HG03139 (cell line): ENCODE results near the gene CLMP.
"Not testable (repeated sequence)": the region's sequence is repeated elsewhere in the genome, so short reads cannot be mapped to it uniquely, and the experiment has no call there.

Experiments
- ATAC-seq: cut with Tn5 transposase; IDR thresholded peaks from one replicate; pipeline ENCODE4 v1.9.1; 2021; ENCODE audit not compliant: unreplicated experiment

CLMP gene

DNA sequence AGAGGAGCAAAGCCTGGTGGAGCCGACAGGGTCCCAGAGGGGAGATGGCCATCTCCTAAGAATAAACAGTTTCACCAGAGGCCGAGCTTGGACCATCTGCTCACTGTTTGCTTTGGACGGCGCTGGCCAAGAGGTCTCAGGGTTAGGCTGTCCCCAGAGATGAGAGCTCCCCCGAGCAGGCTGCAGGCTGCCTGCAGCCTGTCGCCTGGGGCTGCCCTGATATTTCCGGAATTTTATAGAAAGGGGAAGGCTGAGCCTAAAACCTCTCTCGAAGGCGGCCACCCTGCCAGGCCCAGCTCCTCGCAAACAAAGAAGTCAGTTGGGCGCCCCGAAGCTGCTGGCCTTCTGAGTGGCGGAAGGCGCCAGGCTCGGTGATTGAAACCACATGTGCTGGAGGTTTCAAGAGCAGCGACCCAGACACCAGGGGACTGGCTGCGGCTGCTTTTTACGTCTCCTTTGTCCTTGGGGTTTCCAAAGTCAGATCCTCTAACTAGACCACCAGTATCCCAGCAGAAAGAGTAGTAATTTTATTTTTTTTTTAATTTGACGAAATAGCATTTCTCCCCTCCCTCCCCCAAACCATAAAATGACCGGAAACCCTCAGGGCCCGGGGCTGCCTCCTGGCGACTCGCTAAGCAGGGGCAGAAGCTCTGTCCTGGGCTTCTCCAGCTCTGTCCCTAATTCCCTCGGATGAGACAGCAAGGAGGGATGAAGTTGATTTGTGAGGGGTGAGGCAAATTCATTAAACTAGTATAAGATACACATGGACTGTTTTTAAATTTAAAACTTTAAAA, 57.4 kb downstream of the CLMP start:
- no peak for ATAC-seq

DNA sequence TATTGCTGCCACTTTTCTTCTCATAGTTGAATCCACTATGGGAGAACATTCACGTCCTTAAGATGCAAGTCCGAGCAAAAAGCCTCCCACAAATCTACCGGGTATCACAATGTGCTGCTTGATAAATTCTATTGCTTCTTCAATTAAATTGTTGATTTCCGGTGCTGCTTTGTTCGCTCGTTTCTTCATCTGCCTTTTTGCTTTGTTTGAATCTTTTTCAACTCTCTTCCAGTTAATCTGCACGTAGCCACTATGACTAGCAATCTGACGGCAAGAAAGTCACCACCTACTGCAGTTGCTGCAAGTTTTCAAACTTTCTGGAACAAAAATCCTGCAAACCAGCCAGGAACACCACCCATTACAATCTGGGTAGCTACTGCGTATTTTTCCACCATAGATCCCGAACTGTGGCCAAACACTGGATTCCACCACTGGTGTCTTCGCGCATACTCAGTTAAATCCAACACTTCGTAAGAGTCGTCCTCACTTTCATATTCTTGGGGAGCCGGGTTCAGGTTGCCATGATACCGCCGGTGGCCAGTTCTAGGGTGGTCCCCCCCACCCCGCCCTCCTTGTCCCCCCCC, 59.1 kb downstream of the CLMP start:
- no peak for ATAC-seq

DNA sequence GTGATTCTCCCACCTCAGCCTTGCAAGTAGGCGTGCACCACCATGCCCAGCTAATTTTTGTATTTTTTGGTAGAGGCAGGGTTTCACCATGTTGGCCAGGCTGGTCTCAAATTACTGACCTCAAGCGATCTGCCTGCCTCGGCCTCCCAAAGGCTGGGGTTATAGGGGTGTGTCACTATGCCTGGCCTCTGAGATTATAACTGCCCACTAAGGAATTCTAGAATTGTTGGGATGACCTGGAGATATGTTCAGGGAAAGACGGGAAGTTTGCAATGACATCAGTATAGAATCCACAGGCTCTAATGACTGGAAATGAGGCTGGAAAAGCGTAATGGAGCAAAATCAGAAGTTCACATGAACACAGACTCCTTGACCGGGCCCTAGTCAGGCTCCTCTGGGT, 62.2 kb downstream of the CLMP start:
- no peak for ATAC-seq

DNA sequence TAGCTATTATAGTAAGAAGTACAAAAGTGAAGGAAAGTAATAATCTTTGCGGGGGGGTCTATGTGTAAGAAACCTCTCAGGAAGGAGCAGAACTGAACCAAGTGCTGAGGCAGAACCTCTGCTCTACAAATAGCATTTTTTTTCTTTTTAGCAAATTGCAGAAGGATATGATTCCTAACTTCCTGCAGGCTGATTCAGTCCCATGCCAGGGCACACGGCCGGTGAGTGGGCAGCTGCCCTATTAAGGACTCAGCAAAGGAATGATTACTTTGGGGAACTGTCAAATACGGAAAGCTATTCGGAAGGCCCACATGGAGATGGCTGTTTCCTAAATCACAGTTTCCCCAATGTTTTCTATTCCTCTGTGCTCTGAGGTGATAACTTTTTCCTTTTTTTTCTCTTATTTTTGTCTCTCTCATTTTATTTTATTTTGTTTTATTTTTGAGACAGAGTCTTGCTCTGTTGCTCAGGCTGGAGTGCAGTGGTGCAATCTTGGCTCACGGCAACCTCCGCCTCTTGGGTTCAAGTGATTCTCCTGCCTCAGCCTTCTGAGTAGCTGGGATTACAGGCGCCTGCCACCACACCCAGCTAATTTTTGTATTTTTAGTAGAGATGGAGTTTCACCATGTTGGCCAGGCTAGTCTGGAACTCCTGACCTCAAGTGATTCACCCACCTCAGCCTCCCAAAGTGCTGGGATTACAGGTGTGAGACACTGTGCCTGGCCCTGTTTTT, 62.8 kb downstream of the CLMP start:
- ATAC-seq, result not testable (repeated sequence)

DNA sequence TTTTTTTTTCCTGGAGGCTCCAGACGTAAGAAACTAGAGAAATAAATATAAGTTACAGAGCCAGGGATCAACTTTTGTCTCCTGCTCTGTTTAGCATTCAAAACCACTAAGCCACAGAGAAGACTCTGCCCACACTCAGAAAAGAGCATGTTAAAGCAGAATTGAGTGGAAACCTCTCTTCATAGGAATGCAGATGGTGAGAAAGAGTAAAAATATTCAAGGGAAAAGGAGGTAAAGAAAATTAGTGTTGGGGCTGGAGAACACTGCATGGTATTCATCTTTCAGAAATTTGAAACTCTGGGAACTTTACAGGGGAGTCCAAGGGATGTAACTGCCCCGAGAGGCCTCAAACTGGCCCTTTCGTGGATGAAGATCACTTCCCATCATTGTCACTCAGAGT, 65.1 kb downstream of the CLMP start:
- ATAC-seq, result no peak

DNA sequence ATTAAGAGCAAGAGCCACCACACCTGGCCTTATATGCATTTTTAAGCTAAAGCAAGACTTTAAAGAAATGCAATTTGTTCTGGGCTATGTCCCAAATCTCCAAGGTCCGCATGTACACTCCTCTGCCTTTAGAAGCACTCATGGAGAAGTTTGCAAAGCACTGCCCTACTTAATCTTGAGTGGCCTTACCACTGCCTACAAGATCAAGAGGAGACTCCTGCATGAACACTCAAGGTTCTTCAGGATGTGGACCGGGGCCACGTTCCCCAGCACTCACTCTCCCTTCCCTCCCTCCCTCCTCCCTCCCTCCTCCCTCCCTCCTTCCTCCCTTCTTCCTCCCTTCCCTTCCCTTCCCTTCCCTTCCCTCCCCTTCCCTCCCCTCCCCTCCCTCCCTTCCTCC, 69.9 kb downstream of the CLMP start:
- ATAC-seq, result no peak

DNA sequence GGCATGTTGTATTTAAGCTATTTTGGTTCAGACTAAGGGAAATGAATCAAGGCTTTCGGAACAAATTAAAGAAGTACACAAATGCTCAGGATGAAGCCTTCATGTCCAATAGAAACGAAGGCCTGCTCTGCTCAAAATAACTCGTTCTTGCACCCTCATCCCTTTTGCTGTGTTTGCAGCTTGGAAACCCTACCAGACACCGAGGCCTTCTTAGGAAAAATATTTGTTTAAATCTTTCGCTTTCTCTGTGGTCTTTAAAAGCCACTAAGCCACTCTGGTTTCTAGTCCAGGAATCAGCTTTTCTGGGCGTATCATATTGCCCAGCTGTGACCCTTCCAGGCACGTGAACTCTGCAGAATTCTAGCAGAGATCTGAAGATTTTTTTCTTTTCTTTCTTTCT, 72.2 kb downstream of the CLMP start:
- ATAC-seq, result no peak

DNA sequence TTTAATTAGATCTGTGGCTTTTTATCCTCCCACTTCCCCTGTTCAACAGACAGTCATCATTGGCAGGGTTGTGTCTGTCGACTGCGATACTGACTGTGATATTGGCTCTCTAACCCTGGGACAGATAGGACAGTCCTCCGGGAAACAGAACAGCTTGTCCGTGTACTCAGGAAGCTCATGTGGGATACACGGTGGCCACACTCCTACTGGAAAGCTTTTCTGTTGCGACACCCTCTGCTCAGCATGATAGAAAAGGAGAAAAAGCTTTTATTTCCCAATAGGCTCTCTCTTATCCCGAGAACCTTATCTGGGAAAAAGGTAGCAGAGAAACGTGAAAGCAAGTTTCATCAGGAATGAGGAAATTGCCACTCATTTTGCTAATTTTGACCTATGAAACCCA, 72.7 kb downstream of the CLMP start:
- no peak for ATAC-seq

DNA sequence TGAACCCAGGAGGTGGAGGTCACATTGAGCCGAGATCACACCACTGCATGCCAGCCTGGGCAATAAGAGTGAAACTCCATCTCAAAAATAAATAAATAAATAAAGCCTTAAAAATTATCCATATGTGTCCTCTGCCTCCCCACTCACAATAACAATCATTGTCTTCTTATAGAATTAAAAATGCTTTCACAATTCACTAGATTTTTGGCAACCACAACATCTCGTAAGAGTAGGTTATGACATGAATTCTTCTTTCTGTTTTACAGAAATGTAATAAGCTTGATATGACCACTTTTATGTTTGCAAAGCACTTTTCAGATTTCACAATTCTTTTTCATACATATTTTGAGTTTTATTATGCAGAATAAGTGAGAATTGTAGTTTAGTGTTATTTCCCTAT, 78.6 kb downstream of the CLMP start:
- ATAC-seq, result no peak

DNA sequence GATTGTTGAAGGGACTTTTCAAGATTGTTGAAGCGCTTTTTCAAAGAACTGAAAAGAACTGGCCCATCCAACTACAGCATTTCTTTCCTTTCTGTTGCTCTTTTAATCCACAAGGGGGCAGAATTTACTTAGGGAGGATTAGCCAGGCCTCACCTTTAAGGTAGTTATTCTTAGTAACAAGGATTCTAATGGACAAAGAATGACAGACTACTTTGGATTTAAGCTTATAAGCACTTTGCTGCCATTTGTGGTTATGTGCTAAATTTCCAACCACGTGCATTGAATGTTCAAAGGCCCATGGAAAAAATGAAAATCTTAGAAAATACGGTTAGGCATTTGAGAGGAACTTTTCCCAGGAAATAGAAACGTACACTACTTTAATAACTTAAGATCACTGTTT, 83.6 kb downstream of the CLMP start:
- no peak for ATAC-seq

DNA sequence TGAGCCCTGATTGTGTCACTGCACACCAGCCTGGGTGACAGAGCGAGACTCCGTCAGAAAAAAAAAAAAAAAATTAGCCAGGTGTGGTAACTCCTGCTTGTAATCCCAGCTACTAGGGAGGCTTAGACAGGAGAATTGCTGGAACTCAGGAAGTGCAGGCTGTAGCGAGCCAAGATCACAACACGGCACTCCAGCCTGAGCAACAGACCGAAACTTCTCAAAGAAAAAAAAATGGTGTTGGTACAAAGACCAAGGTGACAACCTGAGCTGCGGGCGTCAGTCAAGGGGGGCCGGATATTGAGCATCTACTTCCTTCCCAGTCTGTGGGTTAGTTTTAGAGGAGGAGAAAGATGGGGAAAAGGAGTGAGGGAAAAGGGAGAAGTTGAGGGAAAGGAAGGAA, 84.7 kb downstream of the CLMP start:
- ATAC-seq, result no peak

DNA sequence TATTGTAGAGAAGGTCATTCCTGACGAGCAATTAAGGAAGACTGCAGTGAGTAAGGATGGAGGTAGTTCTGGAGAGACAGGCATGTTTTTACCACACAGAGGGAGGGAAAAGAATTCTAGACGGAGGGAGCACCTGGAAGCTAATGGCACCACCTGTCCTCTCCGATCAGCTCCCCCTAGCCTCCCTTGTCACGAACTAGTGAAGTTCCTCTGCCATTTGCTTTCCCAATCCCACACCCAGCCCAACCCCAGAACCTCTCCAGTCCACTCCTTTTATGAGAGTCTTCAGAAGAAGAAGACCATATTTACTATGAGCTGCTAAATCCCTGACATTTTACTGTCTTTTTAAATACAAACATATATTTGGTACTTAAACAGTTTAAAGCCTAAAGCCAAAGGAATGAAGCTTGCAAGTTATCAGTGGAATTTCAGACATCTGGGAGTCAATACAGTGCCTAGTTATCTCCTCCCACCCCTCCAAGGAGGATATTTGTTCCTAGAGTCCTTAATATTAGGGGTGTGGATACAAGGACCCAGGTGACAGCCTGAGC, 87.0 kb downstream of the CLMP start:
- no peak for ATAC-seq

DNA sequence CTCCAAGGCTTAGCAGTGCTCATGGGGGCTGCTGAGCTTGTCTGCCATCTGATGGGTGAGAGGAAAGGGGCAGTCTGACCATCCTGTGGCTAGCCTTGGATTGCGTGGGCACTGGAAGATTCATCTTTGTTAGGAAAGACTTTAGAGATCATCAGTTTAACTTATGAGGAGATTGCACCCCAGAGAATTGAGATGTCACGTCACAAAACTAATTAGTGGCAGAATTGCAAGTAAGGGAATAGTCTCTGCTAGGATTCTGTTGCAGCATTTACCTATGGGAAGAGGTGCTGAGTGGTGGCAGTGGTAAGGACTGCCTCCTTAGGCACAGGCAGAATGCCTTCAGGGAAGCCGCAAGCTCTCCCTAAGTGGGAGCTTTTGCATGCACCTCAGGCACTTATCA, 90.4 kb downstream of the CLMP start:
- ATAC-seq, result no peak

DNA sequence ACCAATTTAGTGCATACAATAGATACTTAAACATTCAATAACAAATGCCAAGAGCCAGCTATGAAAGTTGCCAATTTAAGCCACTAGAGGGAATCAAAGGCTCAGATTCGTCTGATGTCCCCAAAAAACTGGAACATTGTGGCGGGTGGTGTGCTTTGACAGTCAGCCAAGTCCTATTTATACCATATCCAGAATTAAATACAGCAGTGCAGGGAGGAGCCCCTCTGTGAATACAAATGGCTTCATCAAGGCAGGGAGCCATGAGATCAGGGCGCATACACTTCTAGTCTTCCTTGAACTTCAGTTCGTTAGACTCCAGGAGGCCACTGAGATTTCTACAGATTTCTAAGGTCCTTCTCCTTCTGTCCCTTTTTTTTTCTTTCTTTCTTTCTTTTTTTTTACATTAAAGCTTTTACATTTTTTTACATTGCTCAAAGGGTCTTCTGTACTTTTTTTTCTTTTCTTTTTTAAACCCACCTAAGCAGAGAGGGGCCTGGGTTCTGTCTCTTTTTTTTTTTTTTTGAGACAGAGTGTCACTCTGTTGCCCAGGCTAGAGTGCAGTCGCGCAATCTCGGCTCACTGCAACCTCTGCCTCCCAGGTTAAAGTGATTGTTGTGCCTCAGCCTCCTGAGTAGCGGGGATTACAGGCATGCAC, 91.6 kb downstream of the CLMP start:
- no peak for ATAC-seq

DNA sequence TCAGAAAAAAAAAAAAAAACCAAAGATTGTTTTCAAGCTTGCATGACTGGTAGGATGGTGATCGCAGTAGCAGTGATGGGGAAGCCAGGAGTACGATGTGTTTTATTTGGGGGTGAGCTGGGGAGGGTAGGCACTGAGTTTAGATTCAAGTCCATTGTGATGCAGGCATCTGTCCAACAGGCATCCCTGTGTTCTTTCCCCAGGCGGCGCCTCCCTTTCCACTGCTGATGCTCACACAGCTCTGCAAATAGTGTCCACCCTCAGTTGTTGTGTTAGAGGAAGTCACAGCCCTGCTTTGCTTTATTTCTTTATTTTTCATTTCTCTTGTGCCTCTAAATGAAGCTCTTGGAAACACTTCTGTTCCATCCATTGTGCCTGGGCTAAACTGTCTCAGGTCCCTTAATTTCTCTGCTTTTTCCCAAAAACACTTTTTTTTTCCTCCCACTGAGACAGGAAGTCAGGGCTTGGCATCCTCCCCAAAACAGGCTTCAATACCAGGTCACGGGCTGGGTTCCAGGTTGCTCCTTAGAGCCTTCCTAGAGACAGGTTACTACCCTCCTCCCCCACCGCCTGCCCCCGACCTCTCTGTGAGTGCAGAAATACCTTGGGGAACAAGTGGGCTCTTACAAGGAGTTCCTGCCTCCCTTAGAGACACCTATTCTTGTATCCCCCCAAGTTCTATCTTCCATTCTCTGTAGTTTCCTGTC, 94.5 kb downstream of the CLMP start:
- ATAC-seq, result no peak

DNA sequence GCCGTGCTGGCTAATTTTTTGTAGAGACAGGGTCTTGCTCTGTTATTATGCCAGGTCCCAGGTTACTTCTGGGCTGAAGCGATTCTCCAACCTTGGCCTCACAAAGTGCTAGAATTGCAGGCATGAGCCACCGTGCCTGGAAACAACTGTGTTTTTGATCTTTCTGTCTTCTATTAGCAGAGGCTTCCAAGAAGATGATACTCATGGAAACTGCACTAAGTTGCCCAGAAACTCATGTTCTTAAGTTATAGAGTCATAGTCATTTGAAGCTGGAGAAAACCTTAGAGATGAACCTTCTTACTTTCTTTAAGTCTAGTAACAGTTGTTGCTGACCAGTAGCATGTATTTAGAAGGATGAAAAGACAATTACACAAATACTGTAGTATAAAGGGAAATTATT, 96.1 kb downstream of the CLMP start:
- no peak for ATAC-seq

DNA sequence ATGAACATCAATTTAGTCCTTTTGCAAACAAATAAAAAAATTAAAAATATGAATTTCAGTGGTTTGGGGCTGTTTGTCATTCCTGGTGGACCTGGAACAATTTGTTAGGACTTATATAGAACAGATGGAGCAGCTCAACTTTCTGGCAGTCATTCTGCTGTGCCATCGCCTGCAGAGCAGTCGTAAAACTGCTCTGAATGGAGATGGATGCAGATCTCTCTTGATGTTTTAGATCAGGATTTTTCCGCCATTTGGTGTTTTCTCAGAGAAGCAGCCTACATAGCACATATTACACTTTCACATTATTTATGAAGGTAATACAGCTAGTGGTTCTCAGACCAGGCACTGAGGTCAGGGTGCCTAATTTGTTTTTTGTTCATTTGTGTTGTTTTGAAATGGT, 101.3 kb downstream of the CLMP start:
- ATAC-seq, result no peak

DNA sequence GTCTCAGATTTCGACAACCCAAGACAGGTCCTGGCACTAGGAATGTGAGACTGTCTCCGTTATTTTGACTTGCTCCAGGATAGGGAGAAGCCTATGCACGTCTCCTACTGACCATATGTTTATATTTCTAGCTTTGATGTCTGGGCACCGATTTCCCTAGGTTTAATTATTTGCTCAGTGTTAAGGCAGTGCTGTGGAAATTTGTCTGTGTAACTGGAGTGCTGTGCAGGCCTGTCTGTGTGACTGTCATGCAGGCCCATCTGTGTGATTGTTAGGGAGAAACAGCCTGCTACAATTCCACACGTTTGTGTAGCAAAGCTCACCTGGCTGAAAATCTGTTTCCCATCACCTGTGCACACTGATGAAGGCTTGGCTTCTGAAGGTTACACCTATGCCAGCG, 103.5 kb downstream of the CLMP start:
- ATAC-seq, result no peak

DNA sequence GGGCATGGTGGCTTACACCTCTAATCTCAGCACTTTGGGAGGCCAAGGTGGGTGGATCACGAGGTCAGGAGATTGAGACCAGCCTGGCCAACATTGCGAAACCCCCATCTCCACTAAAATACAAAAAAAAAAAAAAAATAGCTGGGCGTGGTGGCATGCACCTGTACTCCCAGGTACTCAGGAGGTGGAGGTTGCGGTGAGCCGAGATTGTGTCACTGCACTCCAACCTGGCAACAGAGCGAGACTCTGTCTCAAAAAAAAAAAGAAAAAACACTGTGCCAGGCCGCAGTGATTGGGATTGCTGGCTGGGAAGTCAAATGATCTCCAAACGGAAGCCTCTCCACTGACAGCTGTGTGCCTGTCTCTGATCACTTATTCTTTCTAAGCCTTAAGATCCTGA, 104.9 kb downstream of the CLMP start:
- ATAC-seq, result not testable (repeated sequence)

DNA sequence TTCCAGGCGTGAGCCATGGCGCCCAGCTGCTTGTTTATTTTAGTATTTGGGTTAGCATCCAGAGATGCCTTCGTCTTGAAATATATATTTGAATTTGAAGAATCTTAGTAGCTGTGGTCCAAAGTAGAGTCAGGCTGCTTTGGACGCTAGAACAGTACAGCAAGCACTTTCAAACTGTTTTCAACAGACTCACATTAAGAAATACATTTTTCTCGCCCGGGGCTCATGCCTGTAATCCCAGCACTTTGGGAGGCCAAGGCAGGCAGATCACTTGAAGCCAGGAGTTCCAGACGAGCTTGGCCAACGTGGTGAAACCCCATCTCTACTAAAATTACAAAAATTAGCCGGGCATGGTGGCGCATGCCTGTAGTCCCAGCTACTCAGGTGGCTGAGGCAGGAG, 106.2 kb downstream of the CLMP start:
- not testable (repeated sequence) for ATAC-seq

DNA sequence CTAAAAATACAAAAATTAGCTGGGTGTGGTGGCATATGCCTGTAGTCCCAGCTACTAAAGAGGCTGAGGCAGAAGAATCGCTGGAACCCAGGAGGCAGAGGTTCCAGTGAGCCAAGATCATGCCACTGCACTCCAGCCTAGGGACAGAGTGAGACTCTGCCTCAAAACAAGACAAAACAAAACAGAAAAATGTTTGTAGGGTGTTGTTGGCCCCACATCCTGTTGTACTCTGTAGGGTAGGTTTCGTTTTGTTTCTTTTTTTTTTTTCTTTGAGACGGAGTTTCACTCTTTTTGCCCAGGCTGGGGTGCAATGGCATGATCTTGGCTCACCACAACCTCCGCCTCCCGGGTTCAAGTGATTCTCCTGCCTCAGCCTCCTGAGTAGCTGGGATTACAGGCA, 107.4 kb downstream of the CLMP start:
- ATAC-seq, result peak; percentile 82
